ENCODE data around the gene ABCB4.

ABCB4 gene

GRCh38 chr7:87475359-87476178 is at the start of gene ABCB4:
ABCB4 (minus strand) TSS chr7:87475680; CDS start chr7:87475465, 215 bp downstream.
- no peak for DNase-seq (ENCODE audit: low read depth)
- H3K4me3 ChIP-seq (ENCODE audit: low read depth, low read length), result peak within 1 kb of the TSS; percentile 53
- no peak for TF ChIP-seq CTCF (conservative IDR thresholded peaks at IDR 0.05; ENCODE audit: low read depth, low read length)

GRCh38 chr7:87518735-87519134 is 43.3 kb upstream of the ABCB4 start:
- no peak for TF ChIP-seq CTCF (conservative IDR thresholded peaks at IDR 0.05; ENCODE audit: low read depth, low read length)

DNA sequence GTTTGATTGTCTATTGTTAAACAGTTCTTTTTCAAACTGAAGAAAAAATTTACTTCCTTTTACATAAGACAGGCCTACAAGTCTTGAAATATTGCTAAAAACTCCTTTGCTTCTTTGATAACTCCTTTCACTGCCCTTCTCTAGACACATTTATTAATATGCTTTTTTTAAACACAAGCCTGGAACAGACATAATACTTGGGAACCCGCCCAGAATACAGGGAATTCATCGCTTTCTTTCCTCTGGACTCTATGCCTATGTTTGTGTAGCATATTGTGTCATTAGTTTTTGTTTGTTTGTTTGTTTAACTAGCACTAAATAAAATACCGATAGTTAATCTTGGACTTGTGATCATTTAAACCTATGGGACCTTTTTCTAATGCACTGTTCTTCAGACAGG is 42.4 kb upstream of the ABCB4 start:
- TF ChIP-seq CTCF (conservative IDR thresholded peaks at IDR 0.05; ENCODE audit: low read depth, low read length), result no peak
- no peak overlapping the region for H3K4me3 ChIP-seq (ENCODE audit: low read depth, low read length)
- DNase-seq (ENCODE audit: low read depth), result no peak

More at GRCh38 chr7:87518735-87519134, 43.3 kb upstream of the ABCB4 start:
- no peak overlapping the region for H3K4me3 ChIP-seq (ENCODE audit: low read depth, low read length)
- no peak for DNase-seq (ENCODE audit: low read depth)

- TF ChIP-seq CTCF (conservative IDR thresholded peaks at IDR 0.05; ENCODE audit: low read depth, low read length), result no peak
- no peak overlapping the region for H3K4me3 ChIP-seq (ENCODE audit: low read depth, low read length)
- peak; percentile 10 for DNase-seq (ENCODE audit: low read depth)
Measured at GRCh38 chr7:87517136-87517815, 41.8 kb upstream of the ABCB4 start.

DNA sequence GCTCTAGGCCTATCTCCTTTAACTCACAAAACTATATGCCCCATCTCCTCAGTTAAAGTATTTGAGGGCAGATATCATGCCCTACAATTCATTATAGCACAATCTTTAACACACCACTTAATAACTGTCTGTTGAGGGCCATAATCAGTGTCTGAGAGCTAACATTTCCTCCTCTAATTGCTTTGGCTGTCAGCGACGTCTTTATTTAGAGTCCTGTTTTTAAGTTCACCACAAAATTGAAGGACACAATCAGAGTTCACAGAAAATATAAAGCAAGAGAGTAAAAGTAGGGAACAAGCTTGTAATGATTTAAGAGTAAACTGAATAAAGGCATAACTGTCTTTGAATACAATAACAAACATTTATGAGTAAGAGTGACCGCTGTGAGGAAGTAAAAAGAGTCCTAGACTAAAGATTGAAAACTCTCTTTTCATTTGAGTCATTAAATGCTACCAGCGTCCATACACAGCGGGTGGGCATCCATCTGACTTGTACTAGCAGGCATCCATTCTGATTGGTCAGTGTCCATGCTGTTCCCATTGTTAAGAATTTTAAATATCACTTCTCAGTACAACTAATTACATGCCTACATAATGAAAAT is 38.4 kb upstream of the ABCB4 start:
- H3K4me3 ChIP-seq (ENCODE audit: low read depth, low read length), result no peak overlapping the region
- no peak for TF ChIP-seq CTCF (conservative IDR thresholded peaks at IDR 0.05; ENCODE audit: low read depth, low read length)
- DNase-seq (ENCODE audit: low read depth), result no peak

- no peak for TF ChIP-seq CTCF (conservative IDR thresholded peaks at IDR 0.05; ENCODE audit: low read depth, low read length)
- no peak for DNase-seq (ENCODE audit: low read depth)
- no peak overlapping the region for H3K4me3 ChIP-seq (ENCODE audit: low read depth, low read length)
Measured at GRCh38 chr7:87512906-87513305, 37.4 kb upstream of the ABCB4 start.
